GM10248 (cell line): ENCODE data around the gene NUDT16L1.

Source experiments
- CTCF ChIA-PET: fragments of 300-600 bp; sonication (Branson Sonifier 250); formaldehyde crosslinking; extraction: SDS; loops from one replicate; lab custom pipeline; 2021; ENCODE audit warnings: antibody characterized with exemption; lab: Yijun Ruan, JAX
- POLR2A ChIA-PET: fragments of 350-650 bp; sonication (Branson Sonifier 250); formaldehyde crosslinking; extraction: SDS; loops from one replicate; lab custom pipeline; 2020; ENCODE audit warnings: antibody characterized with exemption; lab: Yijun Ruan, JAX
- DNase-seq: peaks from one replicate; pipeline ENCODE4 v3.0.0; 2012; ENCODE audit errors: extremely low spot score
- TF ChIP-seq, protein P1 (sequence below): IDR thresholded peaks from 2 replicates; pipeline ENCODE4 v1.5.1; 2012; ENCODE audit warnings: mild to moderate bottlenecking, low read depth; ENCODE audit errors: extremely low read depth, missing control alignments, control extremely low read depth

The NUDT16L1 gene

DNA sequence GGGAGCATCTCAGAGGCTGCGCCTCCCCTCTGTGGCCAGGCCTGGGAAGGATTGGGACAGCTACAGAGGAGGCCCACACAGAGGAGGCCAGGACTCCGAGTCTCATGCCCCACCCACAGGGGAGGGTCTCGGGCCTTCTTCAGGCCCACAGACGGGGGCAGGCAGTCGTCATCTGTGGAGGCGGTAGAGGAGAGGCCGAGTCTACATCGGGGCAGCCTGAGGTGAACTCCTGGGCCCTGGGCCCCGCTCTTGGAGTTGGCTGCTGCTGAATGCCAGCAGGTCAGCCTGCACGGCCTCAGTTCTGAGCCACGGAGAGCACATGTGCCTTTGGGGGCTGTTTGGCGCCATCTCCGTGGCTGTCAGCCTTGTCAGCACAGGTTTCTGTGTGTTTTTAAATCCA, 8.1 kb upstream of the NUDT16L1 start:
- TF ChIP-seq, protein P1, sequence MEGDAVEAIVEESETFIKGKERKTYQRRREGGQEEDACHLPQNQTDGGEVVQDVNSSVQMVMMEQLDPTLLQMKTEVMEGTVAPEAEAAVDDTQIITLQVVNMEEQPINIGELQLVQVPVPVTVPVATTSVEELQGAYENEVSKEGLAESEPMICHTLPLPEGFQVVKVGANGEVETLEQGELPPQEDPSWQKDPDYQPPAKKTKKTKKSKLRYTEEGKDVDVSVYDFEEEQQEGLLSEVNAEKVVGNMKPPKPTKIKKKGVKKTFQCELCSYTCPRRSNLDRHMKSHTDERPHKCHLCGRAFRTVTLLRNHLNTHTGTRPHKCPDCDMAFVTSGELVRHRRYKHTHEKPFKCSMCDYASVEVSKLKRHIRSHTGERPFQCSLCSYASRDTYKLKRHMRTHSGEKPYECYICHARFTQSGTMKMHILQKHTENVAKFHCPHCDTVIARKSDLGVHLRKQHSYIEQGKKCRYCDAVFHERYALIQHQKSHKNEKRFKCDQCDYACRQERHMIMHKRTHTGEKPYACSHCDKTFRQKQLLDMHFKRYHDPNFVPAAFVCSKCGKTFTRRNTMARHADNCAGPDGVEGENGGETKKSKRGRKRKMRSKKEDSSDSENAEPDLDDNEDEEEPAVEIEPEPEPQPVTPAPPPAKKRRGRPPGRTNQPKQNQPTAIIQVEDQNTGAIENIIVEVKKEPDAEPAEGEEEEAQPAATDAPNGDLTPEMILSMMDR = no peak
- ChIA-PET CTCF (no interaction called here), POLR2A (no interaction called here)
- DNase-seq = no peak

DNA sequence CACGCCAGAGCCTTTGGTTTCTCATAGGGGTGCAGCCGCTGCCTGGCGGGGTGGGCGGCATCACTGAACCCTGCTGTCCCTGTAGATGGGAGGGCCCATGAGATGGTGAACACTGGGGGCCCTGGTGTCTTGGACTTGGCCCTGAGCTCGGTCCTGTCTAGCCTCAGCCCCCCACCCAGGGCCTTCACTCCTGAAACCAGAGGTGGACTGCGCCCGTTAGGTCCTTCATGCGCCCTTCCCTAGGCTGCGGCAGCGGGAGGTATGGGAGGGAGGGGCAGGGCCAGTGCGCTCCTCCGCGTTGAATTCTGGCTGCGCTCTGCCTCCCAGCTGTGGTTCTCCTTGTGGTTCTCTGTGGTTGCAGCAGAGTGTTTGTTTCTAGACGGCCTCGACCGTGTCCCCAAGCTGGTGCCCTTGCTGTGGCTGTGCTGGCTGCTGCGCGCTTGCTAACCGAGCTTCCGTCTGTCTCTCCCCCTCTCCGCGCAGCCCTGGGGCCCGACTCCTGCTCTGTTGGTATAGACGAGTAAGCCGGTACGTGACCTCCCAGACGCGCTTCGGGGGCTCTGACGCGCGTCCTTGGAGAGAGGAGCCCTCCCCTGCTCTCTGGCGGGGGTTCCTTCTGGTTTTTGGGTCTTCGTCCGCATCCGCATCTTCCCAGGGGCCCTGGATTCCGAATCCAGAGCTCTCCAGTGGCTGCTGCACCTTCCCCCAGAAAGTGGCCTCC, 7.4 kb upstream of the NUDT16L1 start:
- TF ChIP-seq, protein P1 = no peak
- POLR2A ChIA-PET = no interaction called here
- CTCF ChIA-PET = no interaction called here
- DNase-seq = no peak

DNA sequence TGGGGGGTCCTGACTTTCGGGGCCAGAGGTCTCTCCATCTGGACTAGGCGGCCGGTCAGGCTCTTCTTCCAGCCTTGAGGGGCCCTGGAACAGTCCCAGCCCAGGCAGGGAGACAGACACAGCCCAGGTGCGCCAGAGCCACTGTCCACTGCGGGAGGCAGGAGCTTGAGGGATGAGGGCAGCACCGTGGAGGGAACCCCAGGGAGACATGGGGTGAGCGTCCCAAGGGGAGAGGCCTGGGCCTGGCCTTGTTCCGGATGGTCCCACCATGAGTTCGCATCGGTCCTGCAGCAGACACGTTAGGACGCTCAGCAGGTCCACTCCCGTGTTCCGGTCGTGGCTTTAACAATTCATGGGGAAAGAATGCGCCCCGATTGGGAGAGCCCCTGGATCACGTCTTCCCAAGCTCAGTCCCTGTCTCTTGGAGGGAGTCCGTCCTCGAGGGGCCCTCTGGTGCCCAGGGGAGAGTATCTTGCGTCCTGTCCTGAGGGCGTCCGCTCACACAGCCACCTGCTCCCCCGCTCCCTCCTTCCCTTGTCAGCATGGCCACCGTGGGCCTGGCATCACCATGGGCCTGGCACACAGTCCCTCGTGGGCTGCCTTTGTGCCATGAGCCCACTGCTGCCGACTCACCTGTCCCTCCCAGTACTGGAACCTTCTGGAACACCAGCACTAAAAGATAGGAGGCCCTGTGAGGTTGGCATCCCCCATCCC, 6.7 kb upstream of the NUDT16L1 start:
- TF ChIP-seq, protein P1 = no peak
- POLR2A ChIA-PET = no interaction called here
- DNase-seq = no peak
- CTCF ChIA-PET = no interaction called here

DNA sequence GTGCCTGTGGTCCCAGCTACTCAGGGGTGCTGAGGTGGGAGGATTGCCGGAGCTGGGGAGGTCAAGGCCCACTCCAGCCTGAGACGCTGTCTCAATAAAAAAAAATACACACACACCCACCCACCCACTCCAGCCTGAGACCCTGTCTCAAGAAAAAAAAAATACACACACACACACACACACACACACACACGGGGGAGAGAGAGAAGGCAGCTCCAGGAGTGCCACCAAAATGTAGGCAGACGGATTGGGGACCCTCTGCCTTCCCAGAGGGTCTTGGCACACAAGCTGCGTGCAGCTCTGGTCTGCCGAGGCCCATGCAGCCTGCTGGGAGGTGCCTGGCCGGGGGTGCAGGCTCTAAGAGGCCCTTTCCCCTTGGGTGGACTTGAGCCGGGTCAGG, 5.9 kb upstream of the NUDT16L1 start:
- ChIA-PET POLR2A (interaction anchor here (0.5 kb wide), 1 partner anchor 483 kb away, joined by 3 read pairs; no protein-coding TSS in a partner anchor), CTCF (no interaction called here)
- TF ChIP-seq, protein P1 = no peak
- DNase-seq = no peak

DNA sequence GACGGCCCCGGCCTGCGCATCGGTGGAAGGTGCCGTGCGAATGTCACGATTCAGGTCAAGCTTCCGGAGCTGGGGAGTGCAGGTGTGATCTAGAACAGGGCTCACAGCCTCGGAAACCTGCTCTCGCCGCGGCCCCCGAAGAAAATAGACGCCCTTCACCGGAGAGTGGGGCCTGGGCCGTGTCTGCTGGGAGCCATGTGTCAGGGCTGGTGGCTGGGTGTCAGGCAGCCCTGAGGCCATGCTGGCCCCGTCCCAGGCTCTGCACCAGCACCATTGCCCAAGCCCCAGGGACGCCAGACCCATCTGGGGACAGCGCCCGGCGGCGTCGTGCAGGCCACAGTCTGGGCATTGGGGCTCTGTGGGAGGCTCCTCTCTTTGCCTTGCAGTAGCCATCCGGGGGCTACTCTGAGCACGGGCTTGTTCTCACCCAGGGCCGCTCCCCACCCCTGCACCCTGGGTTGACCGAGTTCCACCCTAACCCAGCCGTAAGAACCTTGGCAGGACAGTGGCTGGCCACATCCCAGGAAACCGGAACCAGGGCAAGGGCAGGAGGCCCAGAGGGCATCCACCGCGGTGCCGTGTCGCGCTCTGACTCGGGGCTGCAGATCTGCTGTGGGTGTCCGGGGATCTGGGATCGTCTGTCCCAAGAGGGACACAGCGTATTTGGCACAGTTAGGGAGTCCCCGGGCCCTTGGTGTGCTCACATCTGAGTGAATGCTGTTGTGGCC, 5.3 kb upstream of the NUDT16L1 start:
- no peak for DNase-seq
- POLR2A ChIA-PET = interaction anchor here (0.5 kb wide), 1 partner anchor 483 kb away, joined by 3 read pairs; no protein-coding TSS in a partner anchor
- TF ChIP-seq, protein P1 = no peak
- CTCF ChIA-PET = no interaction called here

DNA sequence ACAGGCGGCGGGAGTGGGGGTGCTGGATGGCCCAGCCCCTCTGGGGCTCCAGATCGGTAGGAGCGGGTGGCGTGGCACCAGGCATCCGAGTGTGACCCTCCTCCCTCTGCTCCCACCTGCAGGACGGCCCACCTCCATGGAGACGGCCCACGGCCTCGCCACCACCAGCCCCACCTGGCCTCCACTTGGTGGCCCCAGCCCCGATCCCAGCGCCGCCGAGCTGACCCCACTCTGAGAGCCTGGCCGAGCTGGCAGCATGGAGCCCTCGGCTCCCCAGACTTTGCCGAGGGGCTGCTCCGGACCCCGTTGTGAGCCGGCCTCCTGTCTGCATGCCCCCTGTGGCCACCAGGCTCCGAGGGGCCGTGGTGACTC, 4.7 kb upstream of the NUDT16L1 start:
- DNase-seq = no peak
- TF ChIP-seq, protein P1 = no peak
- POLR2A ChIA-PET = no interaction called here
- CTCF ChIA-PET = no interaction called here
